Lower leg skin (tissue), 3 donors: ENCODE results near the gene INTS2.
"Not testable (repeated sequence)": the region's sequence is repeated elsewhere in the genome, so short reads cannot be mapped to it uniquely, and the experiment has no call there.

ENCODE experiments used
- CTCF ChIP-seq, 3 donors: fragments of 450-650 bp; IDR thresholded peaks; one replicate each; pipeline ENCODE4 v1.5.1; 2016; ENCODE audit warnings: antibody characterized with exemption in 3 of 3, mild to moderate bottlenecking in 3 of 3, moderate library complexity in 2 of 3
- POLR2A ChIP-seq, 2 donors: fragments of 450-650 bp; IDR thresholded peaks; one replicate each; pipeline ENCODE4 v1.6.1; 2016 to 2017; ENCODE audit warnings: antibody characterized with exemption in 2 of 2, mild to moderate bottlenecking in 1 of 2, moderate library complexity in 1 of 2

- not testable (repeated sequence) for TF ChIP-seq CTCF, POLR2A (IDR thresholded peaks at IDR 0.05)
Observed at GRCh38 chr17:61915162-61915561, 12.6 kb downstream of the INTS2 start.
